ENCODE results near the gene KSR1.
"Not testable (repeated sequence)": the region's sequence is repeated elsewhere in the genome, so short reads cannot be mapped to it uniquely, and the experiment has no call there.

The KSR1 gene

GRCh38 chr17:27454089-27454488 is 2.2 kb upstream of the KSR1 start:
- no peak for DNase-seq (ENCODE audit: low read depth)

GRCh38 chr17:27455236-27455913 is 873 bp upstream of the KSR1 start:
- no peak for DNase-seq (ENCODE audit: low read depth)

GRCh38 chr17:27456681-27457359 is 572 bp downstream of the KSR1 start:
- DNase-seq (ENCODE audit: low read depth): no peak

- no peak for DNase-seq (ENCODE audit: low read depth)
Observed at GRCh38 chr17:27457360-27457715, 1.1 kb downstream of the KSR1 start.

- no peak for DNase-seq (ENCODE audit: low read depth)
Observed at GRCh38 chr17:27457731-27458523, 1.7 kb downstream of the KSR1 start.

GRCh38 chr17:27458524-27458908 is 2.3 kb downstream of the KSR1 start:
- DNase-seq (ENCODE audit: low read depth): no peak

GRCh38 chr17:27459433-27459832 is 3.2 kb downstream of the KSR1 start:
- no peak for DNase-seq (ENCODE audit: low read depth)

- no peak for DNase-seq (ENCODE audit: low read depth)
Observed at GRCh38 chr17:27460196-27460725, 4.0 kb downstream of the KSR1 start.

GRCh38 chr17:27461192-27461859 is 5.1 kb downstream of the KSR1 start:
- no peak for DNase-seq (ENCODE audit: low read depth)

- DNase-seq (ENCODE audit: low read depth): no peak
Observed at GRCh38 chr17:27462149-27462548, 5.9 kb downstream of the KSR1 start.

- no peak for DNase-seq (ENCODE audit: low read depth)
Observed at GRCh38 chr17:27462714-27463113, 6.5 kb downstream of the KSR1 start.

- DNase-seq (ENCODE audit: low read depth): no peak
Observed at GRCh38 chr17:27463235-27463677, 7.0 kb downstream of the KSR1 start.

- not testable (repeated sequence) for DNase-seq (ENCODE audit: low read depth)
Observed at GRCh38 chr17:27464019-27464418, 7.8 kb downstream of the KSR1 start.

GRCh38 chr17:27464431-27464830 is 8.2 kb downstream of the KSR1 start:
- DNase-seq (ENCODE audit: low read depth): no peak

GRCh38 chr17:27465875-27466274 is 9.6 kb downstream of the KSR1 start:
- DNase-seq (ENCODE audit: low read depth): not testable (repeated sequence)

- no peak for DNase-seq (ENCODE audit: low read depth)
Observed at GRCh38 chr17:27466376-27466742, 10.1 kb downstream of the KSR1 start.

- DNase-seq (ENCODE audit: low read depth): no peak
Observed at GRCh38 chr17:27466743-27467375, 10.6 kb downstream of the KSR1 start.

GRCh38 chr17:27469256-27469655 is 13.0 kb downstream of the KSR1 start:
- DNase-seq (ENCODE audit: low read depth): no peak

GRCh38 chr17:27471321-27472269 is 15.3 kb downstream of the KSR1 start:
- no peak for DNase-seq (ENCODE audit: low read depth)

GRCh38 chr17:27473190-27473747 is 17.0 kb downstream of the KSR1 start:
- DNase-seq (ENCODE audit: low read depth): no peak
